Raji (cell line): ENCODE measurements around the gene FOXL3.

ENCODE experiments used
- POLR2A ChIP-seq: IDR thresholded peaks from 2 replicates; pipeline ENCODE4 v1.6.1; 2011; ENCODE audit warnings: low read depth, low read length, control low read depth; ENCODE audit not compliant: insufficient read depth

FOXL3 gene

GRCh38 chr7:276230-276835 lies 13.6 kb upstream of the FOXL3 start:
- no peak for TF ChIP-seq POLR2A

GRCh38 chr7:277228-277627 lies 12.7 kb upstream of the FOXL3 start:
- no peak for TF ChIP-seq POLR2A

GRCh38 chr7:278081-278480 lies 11.9 kb upstream of the FOXL3 start:
- TF ChIP-seq POLR2A = no peak

- TF ChIP-seq POLR2A = no peak
Observed at GRCh38 chr7:279821-280220, 10.1 kb upstream of the FOXL3 start.

GRCh38 chr7:280461-280860 lies 9.5 kb upstream of the FOXL3 start:
- no peak for TF ChIP-seq POLR2A

- TF ChIP-seq POLR2A = no peak
Observed at GRCh38 chr7:281637-282036, 8.3 kb upstream of the FOXL3 start.

- no peak for TF ChIP-seq POLR2A
Observed at GRCh38 chr7:282621-283020, 7.3 kb upstream of the FOXL3 start.

- no peak for TF ChIP-seq POLR2A
Observed at GRCh38 chr7:284762-285722, 4.9 kb upstream of the FOXL3 start.

GRCh38 chr7:285731-286130 lies 4.2 kb upstream of the FOXL3 start:
- no peak for TF ChIP-seq POLR2A

- no peak for TF ChIP-seq POLR2A
Observed at GRCh38 chr7:286266-286665, 3.7 kb upstream of the FOXL3 start.

- TF ChIP-seq POLR2A = no peak
Observed at GRCh38 chr7:288671-289101, 1.3 kb upstream of the FOXL3 start.

- TF ChIP-seq POLR2A = no peak
Observed at GRCh38 chr7:289209-289755, 688 bp upstream of the FOXL3 start.

GRCh38 chr7:290554-291372 lies 793 bp downstream of the FOXL3 start:
- TF ChIP-seq POLR2A = no peak

- TF ChIP-seq POLR2A = no peak
Observed at GRCh38 chr7:291373-292092, 1.6 kb downstream of the FOXL3 start.

GRCh38 chr7:292226-292625 lies 2.3 kb downstream of the FOXL3 start:
- no peak for TF ChIP-seq POLR2A

- no peak for TF ChIP-seq POLR2A
Observed at GRCh38 chr7:292826-293225, 2.9 kb downstream of the FOXL3 start.
